HFF-Myc (cell line): ENCODE measurements around the gene NHS.

Source experiments
- DNase-seq: peaks from one replicate; pipeline ENCODE4 v3.0.0-alpha.2; 2011; ENCODE audit warnings: low read depth; ENCODE audit errors: extremely low read depth
- H3K4me3 ChIP-seq: replicated peaks from 2 replicates; pipeline ENCODE4 v1.5.1; 2011; ENCODE audit warnings: low read depth, mild to moderate bottlenecking, control low read depth, low read length
- TF ChIP-seq, protein P1 (sequence below): IDR thresholded peaks from 2 replicates; pipeline ENCODE4 v1.5.1; 2012; ENCODE audit warnings: mild to moderate bottlenecking, low read depth, low read length, control low read depth; ENCODE audit errors: missing control alignments

NHS gene

DNA sequence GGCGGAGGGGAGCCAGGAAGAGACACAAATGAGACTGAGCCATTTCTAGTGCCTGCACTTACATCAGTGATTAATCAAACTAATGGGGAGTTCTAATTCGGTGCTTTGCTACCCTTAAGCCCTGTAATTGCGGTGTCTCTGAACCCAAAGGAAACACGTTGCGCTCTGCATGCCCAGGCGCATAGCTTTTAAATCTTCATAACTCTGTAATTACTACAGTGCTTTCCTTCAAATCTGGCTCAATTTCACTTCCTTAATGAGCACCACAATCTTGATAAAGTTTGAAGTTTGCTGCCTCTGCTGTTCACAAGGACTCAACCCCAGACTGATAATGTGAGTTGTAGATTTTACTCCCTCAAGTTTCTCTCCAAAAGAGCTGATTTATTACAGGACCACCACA lies 5.7 kb upstream of the NHS start:
- no peak overlapping the region for H3K4me3 ChIP-seq
- TF ChIP-seq, protein P1, sequence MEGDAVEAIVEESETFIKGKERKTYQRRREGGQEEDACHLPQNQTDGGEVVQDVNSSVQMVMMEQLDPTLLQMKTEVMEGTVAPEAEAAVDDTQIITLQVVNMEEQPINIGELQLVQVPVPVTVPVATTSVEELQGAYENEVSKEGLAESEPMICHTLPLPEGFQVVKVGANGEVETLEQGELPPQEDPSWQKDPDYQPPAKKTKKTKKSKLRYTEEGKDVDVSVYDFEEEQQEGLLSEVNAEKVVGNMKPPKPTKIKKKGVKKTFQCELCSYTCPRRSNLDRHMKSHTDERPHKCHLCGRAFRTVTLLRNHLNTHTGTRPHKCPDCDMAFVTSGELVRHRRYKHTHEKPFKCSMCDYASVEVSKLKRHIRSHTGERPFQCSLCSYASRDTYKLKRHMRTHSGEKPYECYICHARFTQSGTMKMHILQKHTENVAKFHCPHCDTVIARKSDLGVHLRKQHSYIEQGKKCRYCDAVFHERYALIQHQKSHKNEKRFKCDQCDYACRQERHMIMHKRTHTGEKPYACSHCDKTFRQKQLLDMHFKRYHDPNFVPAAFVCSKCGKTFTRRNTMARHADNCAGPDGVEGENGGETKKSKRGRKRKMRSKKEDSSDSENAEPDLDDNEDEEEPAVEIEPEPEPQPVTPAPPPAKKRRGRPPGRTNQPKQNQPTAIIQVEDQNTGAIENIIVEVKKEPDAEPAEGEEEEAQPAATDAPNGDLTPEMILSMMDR, result no peak
- DNase-seq, result no peak

DNA sequence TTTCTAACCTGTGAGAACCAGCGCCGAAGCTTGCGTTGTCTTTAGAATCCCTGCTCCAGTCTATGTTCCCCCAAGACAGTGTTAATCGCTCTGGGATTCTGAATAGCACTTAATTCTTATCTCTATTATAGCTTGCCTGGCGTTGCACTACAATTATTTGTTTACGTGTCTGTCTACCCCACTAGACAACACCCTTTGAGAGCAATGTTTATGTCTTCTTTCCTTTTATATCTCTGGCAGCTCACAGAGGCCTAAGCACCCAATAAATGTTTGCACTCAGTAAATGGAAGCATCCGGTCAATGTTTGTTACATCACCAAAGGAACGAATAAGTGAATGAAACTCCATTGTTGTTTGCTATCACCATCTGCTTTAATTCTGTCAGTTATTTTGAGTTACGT lies 4.8 kb upstream of the NHS start:
- no peak overlapping the region for H3K4me3 ChIP-seq
- no peak for DNase-seq
- TF ChIP-seq, protein P1, result no peak

DNA sequence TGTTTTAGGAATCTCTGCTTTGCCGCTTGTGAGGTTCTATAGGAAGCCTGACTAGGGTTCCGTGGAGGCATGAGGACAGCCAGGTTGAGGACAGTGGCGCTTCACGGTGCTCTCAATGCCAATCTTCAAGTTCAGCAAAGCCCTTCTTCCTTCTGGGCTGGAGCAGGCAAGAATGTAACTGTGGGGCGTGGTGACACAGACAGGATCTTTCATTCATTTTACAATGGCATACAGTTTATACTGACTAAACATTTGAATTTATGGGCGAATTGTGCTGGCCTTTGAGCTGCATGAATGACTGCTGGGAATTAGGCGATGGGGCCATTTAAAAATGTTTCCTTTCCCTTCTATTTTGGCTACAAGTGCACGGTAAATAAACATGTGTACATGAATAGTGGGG lies 2.9 kb upstream of the NHS start:
- no peak for DNase-seq
- no peak overlapping the region for H3K4me3 ChIP-seq
- TF ChIP-seq, protein P1, result no peak

DNA sequence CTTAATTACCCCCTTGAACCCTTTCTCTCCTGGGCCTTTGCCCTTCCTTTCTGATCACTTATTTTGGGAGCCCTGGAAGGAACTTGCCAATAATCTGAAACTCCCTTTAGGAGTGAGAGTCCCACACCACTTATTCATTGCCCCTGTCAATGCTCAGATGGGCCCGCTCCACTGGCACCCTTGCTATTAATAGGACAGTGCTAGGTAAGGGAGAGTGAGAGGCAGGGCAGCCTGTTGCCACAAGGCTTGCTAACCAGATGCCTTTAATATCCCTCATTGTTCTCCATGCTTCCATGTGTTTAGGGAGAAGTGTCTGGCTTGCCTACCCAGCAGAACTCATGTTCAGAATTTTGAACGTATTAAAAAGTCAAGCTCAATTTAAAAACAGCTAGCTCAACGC lies 1.7 kb upstream of the NHS start:
- TF ChIP-seq, protein P1, result no peak
- no peak overlapping the region for H3K4me3 ChIP-seq
- no peak for DNase-seq

DNA sequence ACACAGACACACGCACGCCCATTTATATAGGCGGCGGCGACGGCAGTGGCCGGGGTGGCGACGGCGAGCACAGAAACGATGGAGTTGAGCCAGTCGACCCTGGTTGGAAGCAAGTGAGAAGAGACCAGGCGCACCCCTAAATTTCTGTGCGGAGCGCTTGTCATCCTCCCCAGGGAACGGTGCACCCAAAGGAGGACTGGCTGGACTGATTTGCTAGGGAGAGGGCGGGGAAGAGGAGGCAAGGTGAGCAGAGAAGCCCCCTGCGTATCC lies 302 bp downstream of the NHS start:
- peak overlapping the region; percentile 55 for H3K4me3 ChIP-seq
- no peak for DNase-seq
- TF ChIP-seq, protein P1, result no peak

DNA sequence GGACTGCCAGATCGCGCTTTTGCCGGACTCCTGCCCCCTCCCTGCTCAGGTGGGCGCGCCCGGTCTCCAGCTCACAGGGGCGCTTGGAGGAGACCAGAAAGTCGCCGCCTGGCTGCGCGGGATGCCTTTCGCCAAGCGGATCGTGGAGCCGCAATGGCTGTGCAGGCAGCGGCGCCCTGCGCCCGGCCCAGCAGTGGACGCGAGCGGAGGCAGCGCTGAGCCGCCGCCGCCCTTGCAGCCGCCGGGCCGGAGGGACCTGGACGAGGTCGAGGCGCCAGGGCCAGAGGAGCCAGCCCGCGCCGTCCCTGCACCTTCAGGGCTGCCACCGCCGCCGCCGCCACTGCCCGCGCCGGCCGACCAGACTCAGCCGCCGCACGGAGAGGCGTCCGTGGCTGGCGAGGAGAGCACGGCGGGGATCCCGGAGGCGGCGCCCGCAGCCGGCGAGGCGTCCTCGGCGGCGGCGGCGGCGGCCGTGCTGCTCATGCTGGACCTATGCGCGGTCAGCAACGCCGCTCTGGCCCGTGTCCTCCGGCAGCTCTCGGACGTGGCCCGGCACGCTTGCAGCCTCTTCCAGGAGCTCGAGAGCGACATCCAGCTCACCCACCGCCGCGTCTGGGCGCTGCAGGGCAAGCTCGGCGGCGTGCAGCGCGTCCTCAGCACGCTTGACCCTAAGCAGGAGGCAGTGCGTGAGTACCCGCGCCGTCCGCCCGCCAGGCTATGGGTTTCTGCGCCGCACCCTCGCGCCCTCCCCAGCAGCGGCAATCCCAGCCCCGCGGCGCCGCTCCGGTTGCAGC lies 834 bp downstream of the NHS start:
- TF ChIP-seq, protein P1, result no peak
- H3K4me3 ChIP-seq, result peak overlapping the region; percentile 55
- no peak for DNase-seq

DNA sequence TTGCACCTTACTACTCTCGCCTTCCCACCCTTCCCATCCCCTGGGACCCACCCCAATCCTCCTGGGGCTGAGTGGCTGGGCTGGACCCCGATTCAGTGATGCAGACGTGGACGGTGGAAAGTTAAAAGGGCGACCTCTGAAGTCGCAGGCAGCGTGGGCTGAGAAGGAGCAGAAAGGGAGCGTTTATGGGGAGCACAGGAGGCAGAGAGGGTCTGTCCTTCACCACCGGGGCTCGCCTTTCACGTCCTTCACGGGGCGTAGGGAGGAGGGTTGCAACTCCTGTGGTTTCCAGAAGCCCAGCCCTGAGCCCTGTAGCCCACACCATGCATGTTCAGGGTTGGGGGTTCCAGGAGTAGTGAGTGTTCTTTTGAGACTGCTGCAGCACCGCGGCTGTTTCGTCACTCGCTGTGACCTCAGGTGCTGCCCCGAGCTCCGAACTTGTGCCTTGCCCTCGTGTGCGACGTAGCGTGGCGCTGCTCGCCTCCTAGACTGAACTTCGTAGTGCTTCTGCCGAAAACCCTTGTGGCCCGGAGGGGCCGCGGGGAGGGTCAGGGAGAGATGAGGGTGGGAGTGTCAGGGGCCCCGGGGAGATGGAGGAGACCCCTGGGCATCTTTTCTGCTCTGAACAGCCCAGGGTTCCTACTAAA lies 1.6 kb downstream of the NHS start:
- DNase-seq, result no peak
- TF ChIP-seq, protein P1, result no peak
- peak overlapping the region; percentile 55 for H3K4me3 ChIP-seq
